Neural cell (in vitro differentiated cells): ENCODE measurements around the gene LCOR.

ENCODE experiments used
- CTCF ChIP-seq: fragments of 450-650 bp; IDR thresholded peaks from 2 replicates; pipeline ENCODE4 v1.5.1; 2014; ENCODE audit warnings: antibody characterized with exemption, mild to moderate bottlenecking, moderate library complexity; ENCODE audit not compliant: poor library complexity, severe bottlenecking
- EP300 ChIP-seq: fragments of 450-650 bp; conservative IDR thresholded peaks from 2 replicates; pipeline ENCODE4 v1.6.1; 2014; ENCODE audit warnings: antibody characterized with exemption, mild to moderate bottlenecking, moderate library complexity; ENCODE audit not compliant: poor library complexity, severe bottlenecking
- EZH2 ChIP-seq: fragments of 200-600, 300-800 bp; shearing (Covaris generic), sonication (generic); IDR thresholded peaks from 2 replicates; pipeline ENCODE4 v1.6.1; 2014; ENCODE audit warnings: antibody characterized with exemption, low read length, borderline replicate concordance, mild to moderate bottlenecking; ENCODE audit not compliant: insufficient read depth, poor library complexity, severe bottlenecking
- MXI1 ChIP-seq: fragments of 450-650 bp; conservative IDR thresholded peaks from 2 replicates; pipeline ENCODE4 v1.6.1; 2014; ENCODE audit warnings: antibody characterized with exemption, mild to moderate bottlenecking; ENCODE audit not compliant: poor library complexity, severe bottlenecking
- POLR2AphosphoS5 ChIP-seq: IDR thresholded peaks from 2 replicates; pipeline ENCODE4 v1.6.1; 2012

GRCh38 chr10:96834120-96834519 lies 2.0 kb downstream of the LCOR start:
- TF ChIP-seq CTCF: no peak
- no peak for TF ChIP-seq POLR2AphosphoS5
- TF ChIP-seq EZH2: no peak
- TF ChIP-seq MXI1: no peak
- TF ChIP-seq EP300: no peak
